ENCODE measurements around the gene OTX1. TPM values are rescaled to one million over a fixed set of nuclear protein-coding genes. Genes with fewer than 3 reads are reported as not detected.
"Not testable (repeated sequence)": the region's sequence is repeated elsewhere in the genome, so short reads cannot be mapped to it uniquely, and the experiment has no call there.

OTX1 gene
- total RNA-seq, 1 donor from 2014 or later, result not detected

- peaks cover 100% of the 10 kb centered on the region for H3K27me3 ChIP-seq (ENCODE audit: low read depth)
- no peak for TF ChIP-seq CTCF (IDR thresholded peaks at IDR 0.05; ENCODE audit: borderline replicate concordance)
These were observed 14.0 kb downstream of the OTX1 start for GRCh38 chr2:63064661-63065060.

DNA sequence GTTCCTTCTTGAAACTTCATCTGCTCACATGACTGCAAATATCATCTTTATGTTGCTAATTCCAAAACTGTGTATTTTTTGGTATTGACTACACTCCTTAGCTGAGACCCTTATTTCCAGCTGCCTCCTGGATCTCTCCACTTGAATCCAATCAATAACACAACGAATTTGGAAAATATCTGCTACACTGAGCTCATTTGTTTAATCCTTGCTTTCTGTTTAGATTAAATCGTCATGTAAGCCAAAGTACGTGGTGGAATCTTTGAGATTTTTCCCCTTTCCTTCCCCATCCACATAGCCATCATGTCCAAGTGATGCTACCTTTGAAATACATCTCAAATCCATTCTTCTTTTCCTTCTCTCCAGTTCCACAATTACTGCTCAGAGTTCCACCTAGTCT lies 15.6 kb downstream of the OTX1 start:
- Histone ChIP-seq H3K4me3 (no peak overlapping the region), H3K36me3 (no peaks in the 10 kb centered on the region), H3K4me1 (no peaks in the 10 kb centered on the region), H3K9me3 (replicated peaks) (no peaks in the 10 kb centered on the region), H3K27me3 (ENCODE audit: low read depth) (peaks cover 99% of the 10 kb centered on the region), H3K27ac (replicated peaks) (no peak overlapping the region)
- no peak for TF ChIP-seq CTCF (IDR thresholded peaks at IDR 0.05; ENCODE audit: borderline replicate concordance)
- no peak for DNase-seq
- intact Hi-C loops (cut with micrococcal nuclease), result no loop called here

More at GRCh38 chr2:63064661-63065060, 14.0 kb downstream of the OTX1 start:
- no peak for DNase-seq
- Histone ChIP-seq H3K9me3 (replicated peaks) (no peaks in the 10 kb centered on the region), H3K36me3 (no peaks in the 10 kb centered on the region), H3K4me3 (no peak overlapping the region), H3K4me1 (peaks cover 4% of the 10 kb centered on the region), H3K27ac (replicated peaks) (no peak overlapping the region)
- intact Hi-C loops (cut with micrococcal nuclease), result no loop called here

DNA sequence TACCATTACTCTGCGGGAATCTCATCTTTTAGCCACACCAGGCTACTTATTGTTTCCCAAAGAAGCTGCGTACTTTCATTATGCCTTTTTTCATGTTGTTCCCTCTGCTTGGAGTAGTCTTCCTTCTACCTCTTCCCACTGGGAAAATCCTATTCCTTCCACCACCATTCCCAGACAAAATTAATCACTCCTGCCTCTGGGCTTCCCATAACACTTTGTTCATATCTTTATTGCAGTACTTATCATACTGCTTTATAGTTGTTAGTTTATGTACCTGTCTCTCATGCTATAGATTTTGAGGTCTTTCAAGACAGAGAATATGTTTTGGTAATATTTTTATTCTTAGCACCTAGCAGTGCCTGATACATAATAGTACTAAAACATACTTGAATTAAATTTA lies 16.2 kb downstream of the OTX1 start:
- Histone ChIP-seq H3K9me3 (replicated peaks) (no peaks in the 10 kb centered on the region), H3K4me3 (no peak overlapping the region), H3K27me3 (ENCODE audit: low read depth) (peaks cover 99% of the 10 kb centered on the region), H3K36me3 (no peaks in the 10 kb centered on the region), H3K27ac (replicated peaks) (no peak overlapping the region), H3K4me1 (no peaks in the 10 kb centered on the region)
- intact Hi-C loops (cut with micrococcal nuclease), result no loop called here
- no peak for TF ChIP-seq CTCF (IDR thresholded peaks at IDR 0.05; ENCODE audit: borderline replicate concordance)
- no peak for DNase-seq

DNA sequence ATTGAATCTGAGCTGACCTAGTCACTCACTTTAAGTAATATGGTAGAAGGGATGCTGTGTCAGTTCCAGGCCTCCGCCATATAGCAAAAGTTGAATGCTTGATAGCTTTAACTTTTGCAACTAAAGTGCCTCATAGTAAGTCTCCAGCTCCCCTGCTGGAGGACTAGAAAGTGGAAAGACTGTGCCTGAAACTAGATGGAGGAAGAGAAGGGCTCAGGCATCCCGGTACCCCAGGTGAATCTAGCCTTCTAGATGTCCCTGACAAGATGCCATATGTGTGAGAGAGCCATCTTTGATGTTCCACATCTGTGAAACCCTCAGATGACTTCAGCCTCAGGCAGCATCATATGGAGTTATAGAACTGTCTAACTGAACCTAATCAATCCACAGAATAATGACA lies 21.0 kb downstream of the OTX1 start:
- H3K27me3 ChIP-seq (ENCODE audit: low read depth), result peaks cover 96% of the 10 kb centered on the region
- no peaks in the 10 kb centered on the region for H3K9me3 ChIP-seq (replicated peaks)
- no peak overlapping the region for H3K27ac ChIP-seq (replicated peaks)
- no peaks in the 10 kb centered on the region for H3K36me3 ChIP-seq
- no peak overlapping the region for H3K4me3 ChIP-seq
- intact Hi-C loops (cut with micrococcal nuclease), result no loop called here
- no peak for DNase-seq
- no peak for TF ChIP-seq CTCF (IDR thresholded peaks at IDR 0.05; ENCODE audit: borderline replicate concordance)
- no peaks in the 10 kb centered on the region for H3K4me1 ChIP-seq

- Histone ChIP-seq H3K4me1 (no peaks in the 10 kb centered on the region), H3K36me3 (no peaks in the 10 kb centered on the region), H3K27me3 (ENCODE audit: low read depth) (peaks cover 94% of the 10 kb centered on the region), H3K4me3 (no peak overlapping the region), H3K27ac (replicated peaks) (no peak overlapping the region), H3K9me3 (replicated peaks) (no peaks in the 10 kb centered on the region)
- intact Hi-C loops (cut with micrococcal nuclease), result no loop called here
- no peak for DNase-seq
- TF ChIP-seq CTCF (IDR thresholded peaks at IDR 0.05; ENCODE audit: borderline replicate concordance), result no peak
These were observed 23.4 kb downstream of the OTX1 start for GRCh38 chr2:63073994-63074393.

- peaks cover 94% of the 10 kb centered on the region for H3K27me3 ChIP-seq (ENCODE audit: low read depth)
- intact Hi-C loops (cut with micrococcal nuclease); DNase-seq; H3K4me3 ChIP-seq; H3K4me1 ChIP-seq; H3K9me3 ChIP-seq (replicated peaks); H3K27ac ChIP-seq (replicated peaks); H3K36me3 ChIP-seq: not testable (repeated sequence)
These were observed 23.8 kb downstream of the OTX1 start for GRCh38 chr2:63074399-63074798.
